Keratinocyte (primary cell): Measurements from ENCODE around the gene TCP11X1.
"Not testable (repeated sequence)": the region's sequence is repeated elsewhere in the genome, so short reads cannot be mapped to it uniquely, and the experiment has no call there.

Source experiments
- CTCF ChIP-seq, 3 experiments: IDR thresholded peaks in 1 of 3; conservative IDR thresholded peaks in 1 of 3; optimal IDR thresholded peaks in 1 of 3; 2 replicates in 2 of 3; 3 replicates in 1 of 3; pipeline versions ENCODE3 to v1.5.1; 2011; ENCODE audit warnings: low read length in 3 of 3, mild to moderate bottlenecking in 3 of 3, moderate library complexity in 2 of 3, control low read depth in 1 of 3, inconsistent platforms in 1 of 3; ENCODE audit not compliant: insufficient read depth in 2 of 3; ENCODE audit errors: extremely low read depth in 1 of 3
- EZH2 ChIP-seq: IDR thresholded peaks from one replicate; pipeline ENCODE4 v1.6.1; 2012; ENCODE audit warnings: inconsistent platforms, mild to moderate bottlenecking, low read length, moderate library complexity

- not testable (repeated sequence) for TF ChIP-seq CTCF (optimal IDR thresholded peaks at IDR 0.05 in 1 of 3, IDR thresholded peaks at IDR 0.05 in 1 of 3, conservative IDR thresholded peaks at IDR 0.05 in 1 of 3; ENCODE audit: extremely low read depth in 1 of 3, insufficient read depth in 2 of 3, low read length in 3 of 3); EZH2
Measured at GRCh38 chrX:102214986-102215385, at the start of gene TCP11X1.
